Activated CD4-positive, alpha-beta T cell treated with anti-CD3 and anti-CD28 coated beads, Interleukin-10, Interleukin-2, amounts not matched to agents 100 ng/mL and 50 ng/mL, durations not matched to agents 16 hours and 8 hours (primary cell): Measurements from ENCODE around the gene ADCY2.

Experiments
- DNase-seq: peaks from one replicate; pipeline ENCODE4 v3.0.0-alpha.2; 2020

Gene ADCY2

DNA sequence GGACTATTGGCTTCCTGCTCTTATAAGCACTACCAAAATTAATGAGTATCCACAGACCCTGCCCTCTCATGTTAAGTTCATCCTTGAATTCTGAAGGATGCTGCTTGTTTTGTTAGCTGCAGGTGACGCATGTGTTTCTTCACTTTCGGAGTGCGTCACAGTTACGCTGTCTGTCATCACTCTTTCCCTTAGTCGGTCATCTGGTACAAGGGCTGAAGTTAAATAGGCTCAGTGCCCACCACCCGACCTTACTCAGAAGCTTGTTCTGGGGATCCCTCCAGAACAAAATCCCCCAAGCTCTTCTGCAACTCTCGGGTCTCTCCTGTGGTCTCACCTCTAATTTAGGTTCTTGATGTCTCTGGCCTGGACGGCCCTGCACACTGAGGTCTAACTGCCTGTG, 51.0 kb downstream of the ADCY2 start:
- no peak for DNase-seq

DNA sequence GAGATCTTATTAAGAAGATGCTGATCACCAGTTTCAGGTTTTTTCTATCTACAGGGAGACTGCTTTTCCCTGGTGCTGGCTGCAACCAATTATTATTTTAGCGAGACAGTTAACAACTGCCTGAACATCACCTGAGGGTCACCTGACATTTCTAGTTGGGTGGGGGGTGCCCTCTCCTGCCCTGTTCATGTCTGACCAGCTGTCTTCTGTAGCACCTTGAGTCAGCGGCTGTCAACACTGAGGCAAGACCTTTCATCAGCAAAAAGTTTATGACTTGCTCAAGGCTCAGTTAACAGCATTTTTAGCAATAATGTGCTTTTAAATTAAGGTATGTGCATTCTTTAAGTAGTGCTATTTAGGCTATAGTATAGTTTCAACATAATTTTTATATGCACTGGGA, 58.0 kb downstream of the ADCY2 start:
- no peak for DNase-seq

DNA sequence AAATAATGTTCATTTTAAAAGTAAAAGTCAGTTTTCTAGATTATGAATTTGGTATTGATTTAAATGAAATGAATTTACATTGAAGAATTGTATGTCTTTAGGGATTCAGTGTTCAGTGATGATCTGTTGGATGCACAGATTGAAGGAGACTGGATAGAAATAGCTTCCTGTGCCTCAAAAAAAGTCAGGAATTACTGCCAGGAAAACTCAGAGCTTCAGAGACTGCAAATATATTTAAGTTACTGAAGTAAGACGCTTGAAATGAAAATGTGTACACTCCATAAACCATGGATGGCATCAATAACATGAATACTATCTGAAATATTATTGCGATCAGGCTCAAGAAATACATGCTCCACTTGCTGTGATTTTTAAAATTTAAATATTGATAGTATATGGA, 60.3 kb downstream of the ADCY2 start:
- no peak for DNase-seq

DNA sequence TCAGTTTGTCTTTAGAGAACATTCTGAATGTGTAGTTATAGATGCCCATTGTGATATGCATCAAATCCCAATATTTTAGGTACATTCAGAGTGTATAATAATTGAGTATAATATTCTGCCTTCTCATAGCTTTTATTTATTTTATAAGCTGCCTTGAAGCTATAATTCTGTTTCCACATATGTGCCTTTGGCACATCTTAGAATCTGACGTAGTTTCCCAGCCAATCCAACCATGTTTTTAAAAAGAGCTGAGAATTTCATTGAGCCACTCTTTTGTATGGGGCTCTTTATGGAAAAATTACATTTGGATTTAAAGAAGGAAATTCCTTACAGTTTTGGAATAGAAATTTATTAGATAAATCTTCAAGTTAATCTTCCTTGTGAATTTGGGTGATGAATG, 65.4 kb downstream of the ADCY2 start:
- no peak for DNase-seq

DNA sequence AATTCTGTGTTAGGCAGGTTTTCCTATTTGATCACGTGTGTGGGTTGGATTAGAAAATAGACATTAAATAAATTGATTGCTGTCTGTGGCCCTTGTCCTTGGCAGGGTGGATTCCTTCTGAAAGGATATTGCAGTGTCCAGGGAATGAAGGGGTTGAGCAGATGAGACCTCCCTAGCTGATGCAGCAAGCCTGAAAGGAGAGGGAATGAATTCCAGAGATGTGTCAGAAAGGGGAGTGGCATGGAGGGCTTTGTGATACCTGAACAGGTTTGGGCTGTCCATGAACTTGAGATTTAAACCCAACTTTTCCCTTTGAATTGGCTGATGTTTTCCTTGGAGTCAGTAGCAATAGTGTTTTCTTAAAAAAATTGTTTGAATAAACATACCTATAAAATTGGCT, 66.8 kb downstream of the ADCY2 start:
- DNase-seq = no peak

DNA sequence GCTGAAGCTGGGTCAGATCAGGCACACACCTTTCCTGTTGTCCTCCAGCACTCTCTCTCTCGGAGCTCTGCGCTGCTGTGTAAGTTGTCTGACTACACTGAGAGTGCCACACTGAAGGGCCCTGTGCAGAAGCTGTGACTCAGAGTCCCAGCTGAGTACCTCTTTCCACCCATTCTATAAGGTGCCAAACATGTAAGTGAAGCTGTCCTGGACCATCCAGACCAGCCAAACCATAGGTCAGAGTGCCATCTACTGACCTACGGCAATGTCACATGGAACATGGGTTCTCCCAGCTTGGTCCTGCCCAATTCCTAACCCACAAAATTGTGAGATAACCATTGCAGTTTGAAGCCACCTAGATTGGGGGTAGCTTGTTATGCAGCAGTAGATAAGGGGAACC, 68.2 kb downstream of the ADCY2 start:
- DNase-seq = no peak

DNA sequence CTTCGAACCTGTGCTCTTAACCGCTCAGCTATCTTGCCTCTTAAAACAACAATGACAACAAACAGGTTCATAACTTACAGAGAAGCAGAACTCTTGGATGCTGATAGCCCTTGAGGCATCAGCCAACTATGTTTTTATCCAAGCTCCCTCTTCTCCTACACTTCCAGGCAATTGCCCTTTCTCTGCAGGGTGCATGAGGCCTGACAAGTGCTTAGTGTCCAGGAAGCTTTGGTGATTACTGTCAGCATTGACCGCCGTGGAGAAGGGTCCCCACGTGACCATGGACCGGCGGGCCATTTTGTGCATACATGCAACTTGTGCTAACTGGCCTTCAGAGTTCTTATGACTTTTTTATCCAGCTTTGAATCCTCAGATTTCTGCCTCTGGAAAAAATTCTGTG, 71.2 kb downstream of the ADCY2 start:
- no peak for DNase-seq

DNA sequence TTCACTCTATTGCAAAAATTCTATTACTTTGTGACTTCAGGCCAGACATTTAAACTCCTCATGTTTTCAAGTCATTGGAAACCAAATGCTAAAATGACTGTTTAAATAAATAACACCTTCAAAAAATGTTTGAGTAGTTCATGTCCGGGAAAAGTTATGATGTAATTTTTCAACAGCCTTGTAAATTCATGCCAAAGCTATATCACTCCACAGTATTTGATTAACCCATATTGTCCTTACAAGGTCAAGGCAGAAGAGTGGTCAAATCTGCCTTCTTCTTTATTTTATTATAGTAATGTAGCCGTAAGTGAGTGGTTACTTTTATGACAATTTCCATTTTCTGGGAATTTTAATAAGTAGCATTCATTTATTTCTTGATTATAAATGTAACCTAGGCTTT, 72.8 kb downstream of the ADCY2 start:
- DNase-seq = no peak

DNA sequence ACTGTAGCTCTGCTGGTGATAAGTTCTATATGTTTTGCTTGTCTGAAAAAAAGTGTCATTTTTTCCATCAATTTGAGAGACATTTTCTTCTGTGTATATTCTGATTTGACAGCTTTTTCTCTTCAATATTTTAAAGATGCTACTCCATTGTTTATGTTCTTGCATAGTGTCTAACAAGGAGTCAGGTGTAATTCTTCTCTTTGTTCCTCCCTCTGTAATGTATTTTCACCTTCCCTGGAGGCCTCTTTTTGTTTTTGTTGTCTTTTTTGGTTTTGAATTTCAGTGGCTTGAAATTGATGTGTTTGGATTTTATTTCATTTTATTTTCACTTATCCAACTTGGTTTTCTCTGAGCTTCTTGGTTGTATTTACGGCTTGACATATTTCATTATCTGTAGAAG, 75.8 kb downstream of the ADCY2 start:
- DNase-seq = no peak

DNA sequence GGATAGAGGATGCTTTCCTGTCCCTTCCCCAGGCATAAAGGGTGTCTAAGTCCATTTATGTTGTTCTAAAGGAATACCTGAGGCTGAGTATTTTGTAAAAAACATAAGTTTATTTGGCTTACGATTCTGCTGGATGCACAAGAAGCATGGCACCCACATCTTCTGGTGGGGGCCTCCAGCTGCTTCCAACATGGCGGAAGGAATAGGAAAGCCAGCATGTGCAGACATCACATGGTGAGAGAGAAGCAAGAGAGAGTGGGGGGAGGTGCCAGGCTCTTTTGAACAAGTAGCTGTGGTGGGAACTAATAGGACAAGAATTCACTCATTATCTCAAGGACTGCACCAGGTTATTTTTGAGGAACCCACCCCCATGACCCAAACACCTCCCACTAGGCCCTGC, 77.2 kb downstream of the ADCY2 start:
- DNase-seq = no peak

DNA sequence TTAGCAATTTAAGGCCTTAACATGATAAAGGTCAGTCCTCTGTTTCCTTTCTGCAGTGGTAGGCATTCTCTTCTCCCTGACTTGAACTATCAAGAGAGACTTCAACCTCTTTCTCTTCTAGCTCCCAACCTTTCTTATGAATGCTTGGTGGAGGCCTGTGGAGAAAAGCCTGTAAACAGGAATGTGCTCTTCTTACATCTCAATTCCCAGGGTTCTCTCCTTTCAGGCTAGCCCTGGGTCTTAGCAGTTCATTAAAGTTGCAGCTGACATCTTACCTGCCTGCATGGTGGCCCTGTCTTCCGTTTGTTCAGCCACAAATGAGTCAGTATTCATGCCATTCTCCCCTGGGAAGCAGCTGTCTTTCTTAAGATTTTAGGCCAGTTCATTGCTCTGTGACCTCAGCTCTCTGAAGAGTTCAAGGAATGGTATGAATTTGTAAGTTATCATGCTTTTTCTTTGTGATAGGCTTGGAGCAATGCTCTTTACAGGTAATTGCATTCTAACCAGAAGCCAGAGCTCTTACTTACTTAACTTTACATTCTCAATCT, 77.8 kb downstream of the ADCY2 start:
- no peak for DNase-seq

DNA sequence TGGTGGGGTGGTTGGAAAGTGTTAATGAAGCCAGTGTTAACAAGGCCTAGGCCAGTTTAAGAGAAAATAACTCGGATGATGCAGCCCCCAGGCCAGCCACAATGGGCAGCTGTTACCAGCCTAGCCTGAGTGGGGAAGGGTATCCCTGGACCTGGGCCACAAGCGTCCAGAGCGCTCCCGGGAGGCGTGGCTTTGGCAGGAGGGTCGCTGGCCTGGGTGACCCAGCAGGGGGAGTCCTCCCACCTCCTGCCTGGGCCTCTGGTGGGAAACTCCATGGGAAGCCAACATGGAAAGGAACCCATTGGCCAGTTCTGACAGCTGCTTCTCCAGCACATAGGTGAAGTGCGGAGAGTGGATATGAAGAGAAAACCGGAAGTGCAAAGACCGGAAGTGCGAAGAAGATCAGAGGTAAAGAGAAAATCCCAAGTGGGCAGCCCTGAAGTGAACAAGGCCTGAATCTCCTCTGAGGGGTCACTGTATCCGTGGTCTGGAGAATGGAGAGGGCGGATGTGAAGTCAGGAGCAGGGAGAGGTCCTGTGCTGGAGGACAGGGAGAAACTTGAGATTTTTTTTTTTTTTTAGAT, 79.0 kb downstream of the ADCY2 start:
- no peak for DNase-seq

DNA sequence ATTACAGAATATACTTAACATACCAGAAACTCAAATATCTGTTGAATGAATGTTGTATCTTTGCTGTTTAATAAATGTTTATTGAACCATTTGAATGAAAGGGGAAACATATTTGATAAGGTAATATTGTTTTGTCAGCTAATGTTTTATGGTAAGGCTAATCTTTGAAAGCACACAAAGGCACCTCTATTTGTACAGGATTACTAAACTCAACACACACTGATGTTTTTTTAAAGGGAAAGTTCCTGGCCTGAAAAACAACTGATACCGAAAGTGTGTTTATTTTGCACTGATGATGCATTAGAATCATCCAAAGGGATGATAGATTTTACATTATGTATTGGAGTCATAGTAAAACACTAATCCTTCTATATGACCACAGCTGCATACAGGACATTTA, 82.5 kb downstream of the ADCY2 start:
- DNase-seq = no peak

DNA sequence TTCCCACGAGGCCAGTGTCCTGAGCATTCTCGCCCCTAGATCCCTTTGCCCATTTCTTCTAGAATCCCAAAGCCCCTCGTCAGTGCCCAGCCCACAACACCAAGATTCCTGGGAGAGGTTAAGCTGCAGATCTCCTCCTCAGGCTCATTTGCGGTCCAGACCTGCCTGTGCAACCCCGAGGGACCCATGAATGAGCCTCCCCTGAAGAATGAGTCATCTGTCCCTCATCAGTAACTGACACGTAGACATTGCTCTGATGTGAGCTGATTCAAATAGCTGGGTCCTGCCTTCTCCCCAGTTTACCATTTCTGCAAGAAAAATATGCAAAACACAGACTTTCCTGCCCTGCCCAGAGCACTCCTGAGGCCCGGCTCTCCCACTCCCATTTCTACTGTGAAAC, 92.8 kb downstream of the ADCY2 start:
- no peak for DNase-seq

DNA sequence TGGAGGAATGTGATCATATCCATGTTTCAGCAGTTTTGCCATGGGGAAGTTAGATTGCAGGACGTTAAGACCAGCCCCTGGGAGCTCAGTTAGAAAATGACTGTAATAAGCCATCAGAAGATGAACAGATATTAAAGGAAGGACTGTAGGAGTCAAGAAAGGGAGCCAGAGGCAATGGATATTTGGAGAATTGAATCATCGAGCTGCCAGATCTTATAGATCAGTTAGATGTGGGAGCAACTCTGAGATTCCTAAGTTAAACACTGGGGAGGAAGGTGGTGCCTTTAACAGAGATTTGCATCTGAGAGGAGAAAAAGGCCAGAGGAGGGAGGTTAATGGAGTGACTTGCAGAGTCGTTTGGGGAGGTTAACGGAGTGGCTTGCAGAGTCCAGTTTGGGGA, 96.4 kb downstream of the ADCY2 start:
- no peak for DNase-seq

DNA sequence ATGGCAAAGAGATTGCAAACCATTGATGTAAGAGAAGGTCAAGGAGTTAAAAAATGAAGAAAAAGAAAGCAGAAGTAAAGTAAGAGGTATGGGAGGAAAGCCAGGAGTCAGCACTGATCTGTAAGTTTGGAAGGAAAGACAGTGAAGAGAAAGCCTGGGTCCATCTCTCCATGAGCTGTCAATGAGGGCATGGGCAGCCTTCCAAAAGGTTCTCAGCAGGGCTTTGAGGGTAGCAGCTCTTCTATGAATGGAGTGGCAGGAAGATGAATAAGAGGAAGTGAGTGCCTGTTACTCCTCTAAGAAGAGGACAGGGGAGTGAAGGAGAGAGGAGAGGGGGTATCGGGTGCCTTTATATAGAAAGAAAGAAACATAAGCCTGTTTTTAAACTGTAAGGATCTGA, 97.1 kb downstream of the ADCY2 start:
- DNase-seq = no peak

DNA sequence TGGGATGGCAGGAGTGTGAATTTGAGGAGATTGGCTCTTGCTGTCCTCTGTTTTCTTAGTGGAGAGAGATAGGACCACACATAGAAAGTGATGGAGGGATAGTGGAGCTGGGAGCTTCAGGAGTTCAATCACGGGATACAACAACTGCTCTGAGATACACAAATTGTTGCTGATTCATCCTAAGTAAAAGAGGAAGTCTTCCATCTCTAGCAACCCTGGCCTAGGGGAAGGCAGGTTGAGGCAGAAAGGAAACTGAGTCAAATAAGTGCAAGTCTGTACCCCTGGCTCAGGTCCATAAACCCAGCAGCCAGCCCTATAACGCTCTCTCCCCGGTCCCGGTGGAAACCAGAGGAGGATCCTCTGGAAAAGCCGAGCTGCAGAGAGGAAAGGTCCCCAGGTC, 97.7 kb downstream of the ADCY2 start:
- no peak for DNase-seq

DNA sequence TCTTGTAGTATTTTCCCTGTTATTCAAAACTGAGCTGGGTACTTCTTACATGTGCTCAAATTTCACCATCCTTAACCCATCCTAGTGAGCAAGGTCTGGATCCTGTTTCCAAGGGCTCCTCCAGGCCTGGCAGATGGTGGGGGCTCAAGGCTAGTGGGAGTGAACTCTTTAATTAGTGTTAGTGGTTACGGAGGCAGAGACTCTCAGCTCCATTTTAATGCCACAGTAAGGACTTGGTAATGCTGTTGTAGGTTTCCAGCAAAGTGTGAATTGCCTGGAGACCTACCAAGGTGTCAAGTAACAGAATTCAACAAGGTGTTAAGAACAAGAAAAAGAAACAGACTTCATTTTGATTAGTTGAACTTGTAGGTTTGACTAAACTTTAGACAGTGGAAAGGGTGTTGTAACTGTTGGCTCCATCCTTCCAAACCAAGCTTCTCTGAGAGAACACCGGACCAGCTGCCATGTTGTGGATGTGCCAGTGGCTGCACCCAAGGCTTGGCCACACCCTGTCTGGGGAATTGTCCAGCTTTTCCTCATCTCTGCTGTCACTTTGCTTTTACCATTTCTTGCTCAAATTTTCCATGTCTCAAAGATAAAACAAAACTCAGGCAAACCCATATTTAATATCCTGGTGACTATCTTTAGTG, 98.7 kb downstream of the ADCY2 start:
- DNase-seq = no peak

DNA sequence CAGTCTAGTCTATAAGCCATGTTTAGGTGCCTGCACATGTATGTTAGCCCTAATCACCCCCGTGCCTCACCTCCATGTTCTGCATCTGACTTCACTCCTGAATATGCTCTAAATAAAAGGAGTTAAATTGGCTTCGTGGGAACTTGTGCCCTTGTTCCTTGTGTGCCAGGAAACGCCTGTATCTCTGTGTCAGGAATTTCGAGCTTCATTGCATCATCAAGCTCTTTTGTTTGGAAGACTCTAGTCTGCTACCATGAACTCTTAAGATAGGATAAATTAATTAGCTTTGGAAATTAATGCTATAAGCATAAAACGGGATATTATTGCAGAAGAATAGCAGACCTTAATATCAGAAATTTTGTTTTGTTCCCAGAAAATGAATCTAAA, 99.2 kb downstream of the ADCY2 start:
- no peak for DNase-seq

DNA sequence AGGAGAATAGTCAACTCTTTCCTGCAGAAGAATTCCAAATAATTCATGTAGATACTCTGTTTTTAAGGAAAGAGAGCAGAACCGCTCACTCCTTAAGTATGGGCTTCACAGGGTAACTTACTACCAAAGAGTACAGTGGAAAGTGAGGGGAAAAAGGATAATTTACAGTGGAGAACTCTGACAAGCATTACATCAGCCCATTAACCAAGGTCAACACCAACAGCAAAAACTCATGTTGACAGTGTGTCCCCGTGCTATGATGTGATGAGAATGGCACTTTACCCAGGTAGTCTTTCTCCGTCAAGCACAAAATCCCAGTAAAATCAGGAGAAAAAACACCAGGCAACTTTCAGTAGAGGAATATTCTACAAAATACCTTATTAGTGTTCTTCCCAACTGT, 104.3 kb downstream of the ADCY2 start:
- DNase-seq = no peak

DNA sequence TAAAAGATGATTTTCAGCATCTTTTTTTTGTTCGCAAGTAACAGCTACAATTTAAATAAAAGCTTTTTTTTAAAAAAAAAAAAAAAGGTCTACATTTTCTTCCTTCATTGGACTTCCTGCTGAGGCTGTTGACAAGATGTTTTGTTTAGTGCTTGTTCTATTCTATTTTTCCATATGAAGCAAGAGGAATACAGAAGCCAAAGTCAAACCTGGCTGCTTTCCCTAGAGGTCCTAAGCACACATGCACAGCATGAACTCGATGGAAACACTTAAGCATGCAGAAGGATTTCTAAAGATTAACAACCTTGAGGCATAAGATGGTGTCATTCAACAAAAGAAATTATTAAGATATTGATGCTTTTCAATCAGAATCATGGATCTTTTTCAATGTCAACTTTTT, 105.1 kb downstream of the ADCY2 start:
- DNase-seq = no peak

DNA sequence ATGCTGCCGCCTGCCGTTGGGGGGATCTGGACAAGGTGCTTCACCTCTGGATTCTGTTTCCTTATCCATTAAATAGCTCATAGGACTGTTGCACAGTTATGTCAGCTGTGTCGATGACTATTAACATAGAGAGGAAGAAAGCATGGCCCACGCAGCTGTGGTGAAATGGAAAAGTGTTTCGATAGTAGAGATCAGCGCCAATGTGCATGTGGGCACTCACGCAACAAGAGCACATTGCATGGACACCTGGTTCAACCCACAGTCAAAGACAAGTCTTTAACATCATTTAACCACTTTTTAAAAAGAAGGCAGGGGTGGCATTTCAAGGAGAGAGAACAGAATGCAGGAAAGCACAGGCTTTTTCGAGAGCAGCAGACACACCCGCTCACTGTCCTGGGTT, 107.6 kb downstream of the ADCY2 start:
- DNase-seq = no peak

DNA sequence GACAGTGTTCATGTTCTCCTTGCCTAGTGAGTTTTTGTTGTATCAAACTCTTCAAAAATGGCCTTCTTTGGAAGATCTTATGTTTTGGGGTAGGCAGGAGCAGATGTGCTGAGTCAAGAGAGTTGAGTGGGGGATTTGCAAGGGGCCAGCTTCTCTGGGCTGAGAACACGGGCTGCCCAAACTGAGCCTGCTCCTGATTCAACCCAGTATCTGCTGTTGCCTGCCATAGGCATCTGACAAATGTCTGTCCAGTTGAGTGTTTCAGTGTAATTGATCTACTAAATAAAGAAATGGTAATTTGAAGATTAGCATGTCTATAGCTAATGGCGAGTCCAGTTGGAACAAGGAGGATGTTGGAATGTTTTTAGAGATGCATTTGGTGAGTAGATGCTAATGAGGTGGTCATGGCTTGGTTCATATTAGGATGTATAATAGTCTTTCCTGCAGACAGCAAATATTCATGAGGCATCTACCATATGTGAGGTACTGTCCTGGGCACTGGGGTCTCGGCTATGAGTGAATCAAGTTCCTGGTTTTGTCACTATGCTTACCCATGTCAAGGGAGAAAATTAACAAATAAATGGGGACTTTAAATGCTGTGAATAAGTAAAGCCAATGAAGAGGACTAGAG, 119.5 kb downstream of the ADCY2 start:
- DNase-seq = no peak

DNA sequence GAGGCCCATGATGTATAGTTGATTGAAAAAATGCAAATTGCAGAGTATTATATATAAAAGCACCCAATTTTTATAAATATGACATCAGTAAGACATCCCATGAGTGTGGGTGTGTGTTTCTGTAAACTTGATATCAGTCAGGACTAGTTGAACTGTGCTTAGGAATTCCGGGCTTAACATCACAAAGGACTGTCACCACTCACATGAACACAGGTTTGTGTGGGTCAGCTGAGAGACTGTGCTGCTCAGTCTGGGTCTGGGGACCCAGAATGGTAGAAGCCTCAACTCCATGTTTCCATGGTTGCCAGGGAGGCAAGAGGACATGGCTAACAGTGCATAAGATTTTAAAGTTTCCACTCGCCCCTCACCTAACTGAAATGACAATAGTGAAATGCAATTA, 120.3 kb downstream of the ADCY2 start:
- DNase-seq = no peak

DNA sequence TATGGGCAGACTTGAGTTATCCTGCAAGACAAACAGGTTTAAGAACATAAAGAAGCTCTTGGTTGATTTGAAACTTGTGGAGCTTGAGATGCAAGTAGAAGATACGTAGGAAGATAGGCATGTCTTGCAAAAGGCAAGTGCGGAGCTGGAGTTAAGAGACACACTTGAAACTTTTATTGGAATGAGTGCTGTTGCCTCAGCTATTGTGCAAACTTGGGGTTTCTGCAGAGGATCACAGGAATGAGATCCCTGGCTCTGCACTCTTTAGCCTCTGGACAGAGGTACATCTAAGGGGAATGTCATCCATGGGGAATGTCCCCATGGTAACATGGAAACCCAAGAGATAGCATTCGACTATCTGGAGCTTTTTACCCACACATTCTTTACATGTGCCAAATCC, 121.1 kb downstream of the ADCY2 start:
- no peak for DNase-seq
